K562 (cell line): ENCODE results near the gene BCR. TPM values are rescaled to one million over a fixed set of nuclear protein-coding genes. Genes with fewer than 3 reads are reported as not detected.

ENCODE experiments used
- ATAC-seq: fragments of 200-7000 bp; cut with Tn5 transposase; 3 replicates; pipeline ENCODE4 v1.9.1; 2020; ENCODE audit warnings: moderate library complexity
- BruUV-seq: library from RNA; stranded (reverse); fragments of 400-500 nt; replicated peaks from 2 replicates; lab custom pipeline; 2021; lab: Mats Ljungman, UMichigan
- CTCF ChIA-PET: fragments of 300-600 bp; formaldehyde crosslinking; extraction: SDS; loops from one replicate; lab custom pipeline; 2021; ENCODE audit warnings: low intra/inter-chr PET ratio; lab: Yijun Ruan, JAX
- POLR2A ChIA-PET: fragments of 300-600, 350-650 bp; sonication (Branson Sonifier 250); formaldehyde crosslinking; extraction: SDS; loops from one replicate; lab custom pipeline; 2021; ENCODE audit warnings: antibody characterized with exemption, inconsistent platforms; lab: Yijun Ruan, JAX
- DNase-seq, 4 experiments: peaks; one replicate each; pipeline versions ENCODE4 v3.0.0 to v3.0.0-alpha.2; 2011 to 2018; ENCODE audit warnings: low spot score in 3 of 4, mixed read lengths in 3 of 4; ENCODE audit errors: extremely low read depth in 1 of 4
- FAIRE-seq: peaks from 2 replicates; lab custom pipeline; 2011; peaks lifted over from hg19 to GRCh38; lab: Jason Lieb, UNC
- H2AFZ ChIP-seq: 2 replicates; pipeline ENCODE4 v1.6.0; 2011; ENCODE audit warnings: low read depth, low read length, control low read depth, inconsistent platforms
- H3K27ac ChIP-seq: fragments of 200-600 bp; 3 replicates; pipeline ENCODE4 v1.8.0; 2011; ENCODE audit warnings: low read depth, mild to moderate bottlenecking, control low read depth, inconsistent platforms, low read length, moderate library complexity, mixed read lengths; ENCODE audit errors: extremely low read depth
- H3K27me3 ChIP-seq, 2 experiments: fragments of 300-600 bp in 1 of 2; 2 replicates in 1 of 2; 3 replicates in 1 of 2; pipeline versions ENCODE4 v1.6.0 to v1.8.0; 2011; ENCODE audit warnings: inconsistent platforms in 2 of 2, low read length in 2 of 2, mild to moderate bottlenecking in 1 of 2, mixed read lengths in 1 of 2, moderate library complexity in 1 of 2; ENCODE audit not compliant: control insufficient read depth in 2 of 2, insufficient read depth in 2 of 2
- H3K36me3 ChIP-seq: fragments of 300-600 bp; 3 replicates; pipeline ENCODE4 v1.8.0; 2011; ENCODE audit warnings: mild to moderate bottlenecking, low read length, inconsistent platforms; ENCODE audit not compliant: control insufficient read depth, insufficient read depth
- H3K4me1 ChIP-seq, 2 experiments: fragments of 200-600 bp in 1 of 2; replicated peaks in 1 of 2; 2 replicates in 1 of 2; 3 replicates in 1 of 2; pipeline versions ENCODE4 v1.5.1 to v1.8.0; 2011; ENCODE audit warnings: inconsistent platforms in 2 of 2, low read length in 2 of 2, mild to moderate bottlenecking in 1 of 2, mixed read lengths in 1 of 2, moderate library complexity in 1 of 2; ENCODE audit not compliant: control insufficient read depth in 2 of 2, insufficient read depth in 2 of 2
- H3K4me2 ChIP-seq: 2 replicates; pipeline ENCODE4 v1.6.1; 2011; ENCODE audit warnings: low read length, control low read depth, inconsistent platforms, mixed read lengths; ENCODE audit not compliant: insufficient read depth
- H3K4me3 ChIP-seq: fragments of 200-600 bp; sonication (generic), shearing (Covaris generic); 2 replicates; pipeline ENCODE4 v1.5.1; 2016; ENCODE audit warnings: control low read depth, inconsistent platforms
- H3K79me2 ChIP-seq: fragments of 200-600 bp; 3 replicates; pipeline ENCODE4 v1.8.0; 2011; ENCODE audit warnings: low read length, inconsistent platforms; ENCODE audit not compliant: control insufficient read depth, insufficient read depth
- H3K9ac ChIP-seq, 2 experiments: 2 replicates each; pipeline versions ENCODE4 v1.6.0 to v1.6.1; 2011; ENCODE audit warnings: low read depth in 2 of 2, low read length in 2 of 2, control low read depth in 1 of 2, inconsistent platforms in 1 of 2, mild to moderate bottlenecking in 1 of 2, mixed read lengths in 1 of 2; ENCODE audit not compliant: insufficient read depth in 1 of 2
- H3K9me1 ChIP-seq: one replicate; pipeline ENCODE4 v1.6.0; 2011; ENCODE audit warnings: inconsistent platforms, mild to moderate bottlenecking, low read length, moderate library complexity; ENCODE audit not compliant: control insufficient read depth, insufficient read depth
- H3K9me3 ChIP-seq: replicated peaks from 2 replicates; pipeline ENCODE4 v1.5.1; 2011; ENCODE audit warnings: low read depth, low read length, inconsistent platforms; ENCODE audit not compliant: control insufficient read depth, insufficient read depth
- H4K20me1 ChIP-seq: replicated peaks from 2 replicates; pipeline ENCODE4 v1.6.1; 2011; ENCODE audit warnings: low read length, inconsistent platforms, mixed read lengths; ENCODE audit not compliant: control insufficient read depth, insufficient read depth
- HMGXB4 ChIP-seq: sonication (generic); formaldehyde crosslinking; IDR thresholded peaks from 2 replicates; pipeline ENCODE4 v1.8.1; 2023; ENCODE audit warnings: mild to moderate bottlenecking, missing genetic modification reagents
- KDM4B ChIP-seq, 2 experiments: fragments of 450-650 bp in 1 of 2; sonication (generic) in 1 of 2; IDR thresholded peaks; 2 replicates each; pipeline ENCODE4 v1.6.1; 2016 to 2017; ENCODE audit warnings: borderline replicate concordance in 2 of 2, antibody characterized with exemption in 1 of 2, low read depth in 1 of 2, mild to moderate bottlenecking in 1 of 2
- NR2F6 ChIP-seq: fragments of 450-650 bp; formaldehyde crosslinking; IDR thresholded peaks from 2 replicates; pipeline ENCODE4 v1.4.0; 2020; ENCODE audit warnings: mild to moderate bottlenecking
- STAT6 ChIP-seq: sonication (generic); formaldehyde crosslinking; IDR thresholded peaks from 2 replicates; pipeline ENCODE4 v1.8.1; 2023; ENCODE audit warnings: mild to moderate bottlenecking, missing genetic modification reagents
- WGBS: fragments of 100-300 bp; shearing (Covaris generic); methylation state at CpG from one replicate; pipeline ENCODE4 v1.1.6; 2016; ENCODE audit warnings: low coverage, mixed read lengths; ENCODE audit not compliant: insufficient coverage; ENCODE audit errors: missing lambda C conversion rate; 5-methylcytosine and 5-hydroxymethylcytosine counted together
- in situ Hi-C: fragments of 300-500 bp; cut with MboI; formaldehyde crosslinking; loops from 4 replicates; pipeline ENCODE4 v1.15.0; 2018; ENCODE audit warnings: inconsistent platforms, mixed read lengths
- intact Hi-C: fragments of 100-400 bp; cut with micrococcal nuclease; formaldehyde crosslinking; loops from 2 replicates; pipeline ENCODE4 v1.14.2; 2022
- polyA plus RNA-seq, 8 experiments: library from polyadenylated mRNA; depleted of rRNA in 4 of 8; stranded (reverse) in 5 of 8; unstranded in 3 of 8; fragments of >200 nt; fragmentation: Nextera tagmentation in 2 of 8; fragmentation: Illumina TruSeq in 1 of 8; extraction: Ambion mirVana in 2 of 8; extraction: Trizol in 1 of 8; gene quantifications; 2 replicates each; pipeline versions ENCODE4 v1.2.1 to v1.2.3, GENCODE V29; 2011 to 2014; ENCODE audit warnings: inconsistent platforms in 1 of 8, missing spikeins in 1 of 8
- total RNA-seq, 7 experiments: library from RNA; depleted of rRNA in 6 of 7; stranded (reverse); fragments of >200 nt in 6 of 7; fragmentation: Illumina TruSeq in 2 of 7; extraction: Trizol in 2 of 7; gene quantifications; 2 replicates each; pipeline versions ENCODE4 v1.2.1 to v1.2.3, GENCODE V29; 2011 to 2021; ENCODE audit warnings: low replicate concordance in 1 of 7

The BCR gene
- total and polyA plus RNA-seq, 9 of the 15 experiments (the other 6 are each of a cell fraction or from before 2014, with no cell fraction given) = 0.41 to 150 (median 45.6) TPM

GRCh38 chr22:23236440-23237184, 56.3 kb downstream of the BCR start:
- WGBS = 82% methylated on average over 14 of the region's 14 CpGs
- ChIA-PET POLR2A (interaction anchor here (0.6 to 80.1 kb wide), 4 partner anchors 11 to 50 kb away, joined by 3 to 3476 read pairs (median 177); partner anchors contain the start of genes BCR and RAB36), CTCF (interaction anchor here (0.5 kb wide), 1 partner anchor 544 kb away, joined by 3 read pairs; no protein-coding TSS in a partner anchor)
- BruUV-seq = no TSS peak
- peaks cover 70% of the 10 kb centered on the region for H4K20me1 ChIP-seq
- peaks cover 91% of the 10 kb centered on the region for H3K79me2 ChIP-seq
- no peak overlapping the region for H3K27ac ChIP-seq
- peak in 3 of 4 experiments; percentile 58 to 64 (median 60) for DNase-seq
- FAIRE-seq = no peak
- H2AFZ ChIP-seq = no peak overlapping the region
- peaks cover 49% of the 10 kb centered on the region for H3K9me1 ChIP-seq
- H3K4me3 ChIP-seq = no peak overlapping the region
- no peak; the same call in 1 of the 3 replicates for ATAC-seq
- in situ Hi-C loops = no loop called here
- H3K4me1 ChIP-seq = peaks cover 4 to 32% of the 10 kb centered on the region in 2 experiments
- H3K9ac ChIP-seq = peak overlapping the region in 1 of 2 experiments; percentile 65; a peak in 2 of 4 replicates
- H3K9me3 ChIP-seq = peaks cover 8% of the 10 kb centered on the region
- H3K27me3 ChIP-seq = no peaks in the 10 kb centered on the region
- no peak overlapping the region for H3K4me2 ChIP-seq
- peaks cover 4% of the 10 kb centered on the region; the same call in 1 of the 3 replicates for H3K36me3 ChIP-seq
- TF ChIP-seq NR2F6 (no peak), KDM4B (IDR thresholded peaks at IDR 0.05; ENCODE audit: borderline replicate concordance in 2 of 2, low read depth in 1 of 2) (no peak), HMGXB4 (peak; percentile 27), STAT6 (CRISPR knock-in tag) (peak; percentile 87)
- intact Hi-C loops = no loop called here
